Femur (tissue), 1 donor: ENCODE measurements around the gene RGS13.

Source experiments
- DNase-seq: peaks from one replicate; pipeline ENCODE4 v3.0.0-alpha.2; 2017

Gene RGS13

DNA sequence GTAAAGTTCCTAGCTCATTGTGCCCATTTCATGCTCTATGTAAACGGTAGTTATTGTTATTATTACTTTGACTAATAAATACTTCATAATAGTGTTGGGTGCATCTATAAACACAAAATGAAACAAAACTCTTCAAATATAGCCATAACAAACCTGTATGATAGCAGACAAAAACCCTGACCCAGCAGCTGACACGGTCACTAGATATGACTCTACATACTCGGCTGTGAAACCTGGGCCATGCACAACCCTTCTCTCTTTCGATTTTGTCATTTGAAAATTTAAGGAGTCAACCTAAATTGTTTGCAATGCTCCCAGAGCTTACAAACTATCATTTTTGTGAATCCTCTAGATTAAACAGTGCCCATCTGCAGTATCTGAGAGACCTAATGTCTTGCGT is 8.0 kb upstream of the RGS13 start:
- no peak for DNase-seq

DNA sequence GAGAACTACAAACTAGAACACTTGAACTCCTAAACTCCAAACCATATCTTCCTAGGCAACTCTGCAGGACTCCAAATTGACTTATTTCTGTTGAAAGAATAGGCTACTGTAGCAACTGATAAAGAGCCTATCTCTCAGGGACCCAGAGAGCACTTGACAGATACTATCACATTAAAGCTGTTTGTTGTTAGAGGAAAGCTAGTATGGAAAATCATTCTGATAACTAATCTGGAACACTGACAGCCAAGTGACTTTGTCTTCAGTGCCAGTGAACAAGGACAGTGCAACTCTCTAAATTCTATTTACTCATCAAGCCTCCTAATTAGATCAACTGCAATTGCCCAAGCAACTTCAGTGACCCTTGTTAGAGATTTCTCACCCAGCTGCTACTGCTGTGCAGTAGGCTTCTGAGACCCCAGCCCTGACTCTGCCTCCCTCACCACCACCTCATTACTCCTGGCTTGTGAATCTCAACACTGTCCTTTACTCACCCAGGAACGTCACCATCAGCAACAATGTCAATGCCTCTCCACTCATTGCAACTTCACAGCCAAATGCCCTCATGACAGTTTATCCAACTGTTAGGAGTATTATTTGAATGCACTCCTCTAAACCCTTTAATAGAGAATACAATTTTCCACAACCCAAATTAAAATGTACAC is 7.4 kb upstream of the RGS13 start:
- DNase-seq, result no peak

DNA sequence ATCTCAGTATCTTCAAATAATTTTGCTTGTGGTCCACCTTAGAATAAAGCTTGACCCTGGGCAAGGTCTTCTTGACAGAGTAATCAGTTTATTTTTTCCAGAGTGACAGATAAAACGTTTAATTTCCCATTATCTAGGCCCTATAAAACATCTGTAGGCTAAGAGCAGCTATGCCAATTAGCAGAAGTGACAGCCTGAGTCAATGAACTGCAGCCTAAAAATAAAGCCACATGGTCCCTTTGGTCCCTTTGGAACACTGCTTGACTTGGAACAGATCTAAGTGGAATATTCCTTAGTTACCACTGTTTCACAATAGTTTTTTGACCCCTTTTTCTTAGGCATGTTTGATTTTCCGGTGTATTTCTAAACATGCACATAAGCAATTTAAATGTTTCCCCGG is 6.3 kb upstream of the RGS13 start:
- no peak for DNase-seq

DNA sequence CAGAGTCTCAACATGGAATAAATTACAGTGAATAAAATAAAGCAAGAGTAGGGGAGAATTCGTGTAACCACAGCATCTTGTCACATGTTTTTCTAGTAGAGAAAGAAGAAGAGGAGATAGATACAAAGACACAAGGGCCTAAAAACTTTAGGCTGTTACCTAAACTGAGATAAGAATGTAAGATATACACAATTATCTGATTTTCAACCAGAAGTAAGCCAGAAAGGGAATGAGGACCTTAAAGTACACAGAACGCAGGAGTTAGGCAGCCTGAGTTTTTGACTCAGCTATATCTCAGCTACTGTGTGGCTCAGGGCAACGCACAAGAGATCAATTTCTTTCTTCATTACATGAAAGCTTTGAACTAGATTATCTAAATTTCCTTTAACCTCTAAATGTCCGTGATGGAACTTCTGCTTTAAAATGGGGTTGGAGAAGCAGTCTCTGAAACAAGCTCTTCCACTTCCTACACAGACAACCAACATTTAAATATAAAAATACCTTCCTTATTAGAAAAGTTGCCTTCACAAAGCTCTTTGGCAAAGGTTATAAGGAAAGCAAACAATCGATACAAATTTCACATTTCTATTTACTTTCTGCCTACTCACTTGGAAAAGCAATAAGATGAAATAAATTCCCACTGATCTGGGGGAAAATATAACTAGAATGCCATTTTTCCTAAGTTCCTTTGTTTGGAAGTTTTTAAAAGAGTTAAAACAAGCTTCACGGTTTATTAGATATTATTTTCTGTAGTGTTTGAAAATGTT is 5.2 kb upstream of the RGS13 start:
- no peak for DNase-seq

DNA sequence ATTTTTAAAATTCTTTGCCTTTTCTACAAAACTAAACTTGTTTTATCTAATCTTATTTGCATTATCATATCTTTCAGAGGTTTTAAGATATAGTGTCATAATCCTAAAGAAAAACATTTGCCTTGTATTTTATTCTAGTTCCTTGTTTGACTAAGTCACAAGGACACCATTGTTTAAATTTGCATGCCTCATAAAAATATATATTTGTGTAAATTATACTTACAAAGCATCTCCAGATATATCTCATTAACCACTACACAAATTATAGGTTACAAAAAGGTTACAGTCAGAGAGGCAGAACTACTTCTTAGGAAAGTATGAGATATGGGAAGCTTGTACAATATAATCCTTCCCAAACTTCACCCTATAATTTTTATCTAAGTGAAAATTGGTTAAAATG is 4.2 kb upstream of the RGS13 start:
- no peak for DNase-seq

DNA sequence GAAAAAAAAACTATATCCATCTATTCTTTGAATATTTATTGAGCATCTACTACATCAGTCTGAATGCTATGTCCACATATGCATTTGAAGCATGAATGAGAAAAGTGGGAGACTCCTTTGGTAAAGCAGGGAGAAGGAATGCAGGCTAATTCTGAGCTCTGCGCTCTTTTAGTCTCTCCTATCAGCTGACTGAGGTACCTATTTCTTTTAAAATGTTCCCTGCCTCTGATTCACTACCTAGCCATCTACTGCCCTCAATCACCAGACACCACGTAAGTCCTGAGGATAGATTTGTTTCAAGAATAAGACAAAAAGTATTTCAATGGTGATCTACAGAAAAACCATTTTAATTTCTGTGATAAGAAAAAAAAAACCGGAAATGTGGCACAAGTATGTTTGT is 3.8 kb upstream of the RGS13 start:
- DNase-seq, result no peak

DNA sequence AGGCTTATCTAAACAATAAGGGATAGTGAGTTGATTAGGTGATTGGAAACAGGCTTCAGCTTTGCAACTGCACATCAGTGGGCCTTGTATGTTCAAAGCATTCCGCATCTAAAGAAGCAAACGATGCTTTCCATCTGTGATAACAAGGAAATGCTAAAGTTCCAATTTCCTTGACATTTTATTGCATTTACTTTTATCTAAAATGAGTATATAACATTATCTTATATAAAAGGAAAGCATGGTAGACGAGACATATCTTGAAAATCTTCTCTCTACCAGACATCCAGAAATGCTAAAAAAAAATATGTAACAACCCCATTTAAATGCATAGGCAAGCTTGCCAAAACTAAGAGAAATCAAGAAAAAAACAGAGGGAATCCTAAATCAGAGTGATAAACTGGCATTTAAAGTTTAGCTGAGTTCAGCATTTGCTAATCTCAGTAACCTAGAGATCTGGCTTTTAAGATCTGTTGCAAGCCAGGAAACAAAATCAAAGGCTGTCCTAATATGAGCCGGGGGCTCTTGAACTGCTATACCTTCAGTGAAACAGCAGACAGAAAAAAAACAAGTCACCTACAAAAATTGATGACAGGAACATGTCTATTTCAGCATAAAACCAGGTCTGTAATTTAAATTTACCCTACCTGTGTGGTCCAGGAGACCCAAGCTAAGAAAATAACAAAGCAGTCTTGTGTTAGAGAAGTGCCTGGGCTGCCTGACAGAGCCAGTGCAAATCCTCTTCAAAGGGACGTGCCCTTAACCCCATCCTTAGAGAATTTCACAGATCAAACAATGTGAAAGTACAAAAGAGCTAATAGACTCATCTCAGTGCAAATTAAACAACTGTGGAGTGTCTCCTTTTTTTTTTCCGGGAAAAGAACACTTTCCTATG is 3.1 kb upstream of the RGS13 start:
- DNase-seq, result no peak

DNA sequence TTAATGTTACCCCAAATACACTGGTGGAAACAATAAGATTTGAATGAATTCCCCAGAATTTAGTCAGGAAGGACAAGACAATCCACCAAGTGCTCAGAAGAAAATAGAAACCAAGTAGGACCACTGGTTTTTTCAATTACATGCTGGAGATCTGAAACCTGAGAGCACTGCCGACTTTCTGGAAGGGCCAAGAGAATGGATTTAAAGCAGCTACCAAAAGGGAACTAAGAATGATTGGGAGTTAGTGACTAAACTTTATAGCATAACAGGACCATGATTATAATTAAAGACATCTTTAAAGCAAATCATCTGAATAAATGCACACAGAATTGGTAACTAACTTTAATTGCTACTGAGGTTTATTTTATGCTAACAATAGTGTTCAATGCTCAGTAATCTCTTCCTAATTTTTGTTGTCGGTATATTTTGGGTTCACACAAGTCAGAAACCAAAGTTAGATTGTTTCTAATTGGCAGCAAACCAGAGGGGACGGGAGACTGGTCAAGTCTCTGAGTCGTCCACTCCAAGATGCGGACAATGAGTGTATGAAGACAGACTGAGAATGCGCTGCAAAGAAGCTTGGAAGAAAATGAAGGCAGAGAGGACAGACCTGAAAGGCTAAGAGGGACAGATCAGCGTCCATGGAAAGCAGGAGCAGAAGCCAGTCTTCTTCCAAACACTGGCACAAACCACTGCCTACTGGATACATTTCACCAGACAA is 2.3 kb upstream of the RGS13 start:
- no peak for DNase-seq

DNA sequence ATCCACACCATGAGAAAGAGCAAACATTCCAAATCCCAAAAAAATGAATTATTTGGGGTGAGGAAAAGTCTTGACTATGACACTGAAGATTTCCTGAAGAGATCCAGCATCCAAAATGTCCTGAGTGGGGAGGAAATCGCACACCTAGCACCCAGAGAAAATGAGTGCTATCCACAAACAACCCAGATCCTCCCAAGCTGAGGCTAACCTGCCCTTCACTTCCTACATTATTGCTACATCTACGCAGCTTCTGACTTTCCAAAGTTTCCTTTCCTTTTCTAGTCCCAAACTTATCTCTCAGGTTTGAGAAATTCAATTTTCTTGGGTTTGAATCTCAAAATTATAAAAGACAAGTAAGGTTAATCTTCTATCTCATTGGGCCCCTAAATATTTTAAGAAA is 906 bp upstream of the RGS13 start:
- DNase-seq, result no peak

DNA sequence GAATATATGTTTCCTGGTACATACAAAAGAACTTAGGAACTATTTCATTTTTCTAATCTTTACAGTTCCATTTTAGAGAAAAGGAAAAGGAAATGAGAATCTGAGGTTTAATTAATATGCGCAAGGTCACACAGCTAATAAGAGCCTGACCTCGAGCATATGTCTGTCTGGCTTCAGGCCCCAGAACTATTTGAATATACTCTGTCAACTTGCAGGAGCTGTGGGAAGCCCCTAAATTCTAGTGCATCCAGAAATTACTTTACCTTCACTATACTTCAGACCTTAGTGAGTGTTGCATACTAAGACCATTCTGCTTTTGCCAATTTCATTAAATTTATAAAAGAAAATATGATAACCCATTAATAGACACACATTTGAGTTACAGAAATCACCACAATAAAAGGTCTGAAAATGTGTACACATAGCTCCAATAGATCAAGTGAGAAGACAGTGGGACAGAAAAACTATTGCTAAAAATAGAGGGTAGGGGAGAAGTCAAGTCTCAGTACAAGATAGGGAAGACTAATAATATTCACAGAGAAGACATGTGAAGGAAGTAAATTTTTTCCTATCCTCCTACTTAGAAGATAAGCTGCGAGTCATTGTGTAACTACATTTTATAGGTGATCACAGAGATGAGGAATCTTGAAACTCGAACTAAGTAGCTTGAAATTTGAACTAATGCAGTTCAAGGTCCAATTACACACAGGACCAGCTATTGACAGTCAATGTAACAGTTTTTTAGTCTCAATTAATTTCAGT is 3.8 kb downstream of the RGS13 start:
- no peak for DNase-seq

DNA sequence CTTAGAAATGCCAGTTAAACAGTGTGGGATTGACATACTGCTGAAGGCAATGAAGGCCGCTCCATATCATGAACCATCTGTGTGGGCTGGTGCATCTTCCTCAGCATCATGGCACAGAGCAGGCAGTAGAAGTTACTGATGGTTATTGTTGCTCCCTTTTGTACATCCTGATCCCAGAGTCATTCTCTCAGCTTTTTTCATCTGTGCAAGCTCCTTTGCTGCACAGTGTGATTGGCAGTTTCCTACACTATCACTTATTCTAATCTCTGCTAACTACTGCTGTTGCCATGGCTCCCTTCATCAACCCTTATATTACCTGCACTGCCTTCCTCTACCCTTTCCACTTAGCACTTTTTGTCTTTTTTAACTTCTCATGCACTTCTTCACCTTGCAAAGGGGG is 16.2 kb downstream of the RGS13 start:
- no peak for DNase-seq

DNA sequence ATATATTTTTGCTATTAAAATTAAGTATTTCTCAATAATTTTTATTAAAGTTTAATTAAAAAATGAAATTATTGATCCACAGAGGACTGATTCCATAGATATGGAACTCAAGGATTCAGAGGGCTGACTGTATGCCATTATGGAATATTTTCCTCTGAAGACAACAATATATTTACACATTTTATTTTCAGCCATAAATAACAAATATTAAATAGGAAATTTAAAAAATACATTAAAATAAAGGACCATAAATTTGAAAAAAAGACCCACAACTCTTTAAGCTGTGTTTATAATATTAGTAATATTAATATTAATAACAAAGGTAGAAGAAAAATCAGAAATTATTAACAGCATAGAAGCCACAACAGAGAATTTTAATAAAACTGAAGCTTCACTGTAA is 18.2 kb downstream of the RGS13 start:
- no peak for DNase-seq

DNA sequence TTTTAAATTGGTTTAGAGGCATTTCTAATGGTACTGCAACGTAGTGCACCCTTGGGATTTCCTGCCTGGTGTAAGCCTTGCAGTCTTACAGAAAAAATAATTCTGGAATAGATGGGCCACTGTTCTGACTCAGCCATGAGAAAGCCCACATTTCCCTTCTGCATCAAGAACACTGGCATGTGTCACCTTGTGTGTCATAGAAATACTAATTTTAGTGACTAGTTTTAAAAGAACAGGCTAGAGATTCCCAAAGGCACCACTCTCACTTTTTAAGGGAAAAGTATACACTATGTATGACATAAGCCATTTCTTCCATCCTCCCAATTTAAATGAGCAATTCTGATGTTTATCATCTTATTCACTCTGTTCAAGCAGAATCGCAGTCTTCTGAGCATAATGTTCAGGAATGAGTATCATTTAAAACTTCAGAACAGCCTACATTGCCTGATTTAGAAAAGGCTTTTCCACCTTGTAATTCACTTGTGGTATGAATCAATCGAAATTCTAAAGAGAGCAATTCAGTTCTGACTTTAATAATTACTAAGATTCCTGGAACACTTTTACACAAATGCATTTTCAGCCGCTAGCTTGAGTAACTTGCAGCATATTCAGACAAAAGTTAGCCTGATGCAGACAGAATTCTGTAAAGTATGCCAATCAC is 18.8 kb downstream of the RGS13 start:
- DNase-seq, result no peak

DNA sequence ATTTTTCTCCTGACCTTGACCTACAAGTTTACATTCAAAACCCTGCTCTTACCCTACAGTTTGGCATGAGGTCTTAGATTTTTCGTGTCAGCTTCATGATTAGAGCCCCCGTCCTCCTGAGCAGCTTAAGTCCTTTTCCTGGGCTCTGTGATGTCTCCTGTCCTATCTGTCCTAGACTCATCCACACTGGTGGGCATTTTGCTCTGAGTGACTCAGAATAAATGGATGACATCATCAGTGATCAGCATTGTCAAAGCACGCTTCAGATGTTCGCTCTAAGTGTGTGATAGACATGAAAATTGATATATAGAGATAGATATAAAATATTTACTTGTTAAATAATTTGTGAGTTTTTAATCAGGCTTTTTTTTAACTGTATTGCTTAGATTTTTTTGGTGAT is 21.8 kb downstream of the RGS13 start:
- DNase-seq, result no peak

DNA sequence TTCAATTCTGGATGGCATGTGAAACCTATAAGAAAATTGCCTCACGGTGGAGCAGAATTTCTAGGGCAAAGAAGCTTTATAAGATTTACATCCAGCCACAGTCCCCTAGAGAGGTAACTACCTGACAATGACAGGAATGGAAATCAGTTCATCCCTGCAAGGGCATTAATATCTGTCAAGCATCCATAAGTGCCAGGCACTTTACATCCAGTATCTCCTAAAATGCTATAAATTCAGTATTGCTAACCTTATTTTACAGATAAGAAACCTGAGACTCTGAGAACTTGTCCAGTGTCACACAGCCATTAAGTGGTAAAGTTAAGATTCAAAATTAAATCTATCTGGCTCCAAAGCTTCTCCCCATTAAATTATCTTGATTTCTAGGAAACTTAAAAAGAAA is 22.3 kb downstream of the RGS13 start:
- DNase-seq, result no peak

DNA sequence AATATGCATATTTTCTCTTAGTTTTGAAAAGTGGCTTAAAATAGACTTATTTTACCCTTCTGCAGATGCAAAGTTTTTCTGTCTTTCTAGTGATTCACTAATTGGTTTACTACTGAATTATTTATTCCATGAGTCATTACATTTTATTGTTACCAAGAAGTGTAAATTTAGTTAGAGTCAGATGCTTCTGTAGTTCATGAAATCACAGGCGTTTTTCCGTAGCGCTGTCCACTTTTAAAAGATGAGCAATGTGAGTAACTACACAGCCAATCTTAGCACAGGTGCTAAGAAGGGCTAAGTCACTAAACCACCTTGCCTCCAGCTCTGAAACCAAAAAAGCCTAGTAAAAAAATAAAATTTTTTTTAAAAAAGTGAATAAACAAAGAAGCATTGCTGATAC is 24.7 kb downstream of the RGS13 start:
- DNase-seq, result no peak

DNA sequence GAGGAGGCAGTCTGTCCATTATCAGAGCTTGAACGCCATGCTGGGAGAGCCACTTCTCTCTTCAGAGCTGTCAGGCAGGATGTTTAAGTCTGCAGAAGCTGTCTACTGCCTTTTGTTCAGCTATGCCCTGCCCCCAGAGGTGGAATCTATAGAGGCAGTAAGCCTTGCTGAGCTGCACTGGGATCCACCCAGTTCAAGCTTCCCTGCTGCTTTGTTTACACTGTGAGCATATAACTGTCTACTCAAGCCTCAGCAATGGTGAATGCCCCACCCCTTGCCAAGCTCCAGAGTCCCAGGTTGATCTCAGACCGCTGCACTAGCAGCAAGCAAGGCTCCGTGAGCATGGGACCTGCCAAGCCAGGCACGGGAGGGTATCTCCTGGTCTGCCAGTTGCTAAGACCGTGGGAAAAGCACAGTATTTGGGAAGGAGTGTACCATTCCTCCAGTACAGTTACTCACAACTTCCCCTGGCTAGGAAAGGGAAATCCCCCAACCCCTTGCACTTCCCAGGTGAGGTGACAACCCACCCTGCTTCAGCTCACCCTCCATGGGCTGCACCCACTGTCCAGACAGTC is 32.5 kb downstream of the RGS13 start:
- no peak for DNase-seq

DNA sequence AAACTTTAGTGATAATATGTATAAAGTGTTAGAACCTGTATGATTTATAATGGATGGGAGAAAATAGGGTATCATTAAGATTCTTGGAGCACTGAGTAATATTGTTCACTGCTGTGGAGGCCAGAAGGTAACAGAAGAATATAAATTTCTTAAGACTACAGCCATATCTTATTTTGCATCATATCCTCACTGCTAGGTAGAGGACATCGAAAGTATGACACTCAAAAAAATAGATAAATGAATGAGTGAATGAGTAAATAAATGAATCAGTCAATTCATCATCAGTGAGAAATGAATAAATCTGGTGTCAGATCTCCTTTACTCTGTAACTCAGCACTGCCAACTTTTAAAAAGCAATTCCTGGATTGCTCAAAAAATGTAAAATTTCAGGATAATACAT is 33.2 kb downstream of the RGS13 start:
- no peak for DNase-seq

DNA sequence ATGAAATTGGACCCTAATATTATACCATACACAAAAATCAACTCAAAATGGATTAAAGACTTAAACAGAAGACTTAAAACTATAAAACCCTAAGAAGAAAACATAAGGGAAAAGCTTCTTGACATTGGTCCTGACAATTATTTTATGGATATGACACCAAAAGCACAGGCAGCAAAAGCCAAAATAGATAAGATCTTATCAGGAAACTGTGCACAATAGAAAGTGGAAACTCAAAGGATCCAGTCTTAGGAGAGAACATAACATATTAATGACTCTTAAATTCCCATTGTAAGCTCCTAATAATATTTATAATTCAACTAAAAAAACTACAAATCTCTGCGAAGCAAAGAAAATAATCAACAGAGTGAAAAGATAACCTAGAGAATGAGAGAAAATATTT is 39.8 kb downstream of the RGS13 start:
- no peak for DNase-seq

DNA sequence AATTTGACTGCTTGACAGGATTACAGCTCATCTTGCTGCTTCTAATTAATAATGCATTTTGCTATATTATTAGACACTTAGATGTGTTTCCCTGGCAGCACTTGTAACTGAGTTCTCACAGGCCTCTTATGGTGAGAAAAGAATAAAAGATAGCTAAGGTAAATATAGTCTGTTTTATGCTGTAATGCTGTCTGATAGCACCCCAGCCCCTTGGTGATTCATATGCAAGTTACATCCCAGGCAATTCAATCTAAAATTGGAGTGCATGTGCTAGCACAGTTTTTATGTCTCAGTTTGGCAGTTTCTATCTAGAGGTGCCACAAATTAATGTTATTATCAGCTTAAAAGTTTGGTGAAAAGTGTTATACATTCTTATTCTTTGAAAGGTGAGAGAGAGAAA is 42.2 kb downstream of the RGS13 start:
- no peak for DNase-seq

DNA sequence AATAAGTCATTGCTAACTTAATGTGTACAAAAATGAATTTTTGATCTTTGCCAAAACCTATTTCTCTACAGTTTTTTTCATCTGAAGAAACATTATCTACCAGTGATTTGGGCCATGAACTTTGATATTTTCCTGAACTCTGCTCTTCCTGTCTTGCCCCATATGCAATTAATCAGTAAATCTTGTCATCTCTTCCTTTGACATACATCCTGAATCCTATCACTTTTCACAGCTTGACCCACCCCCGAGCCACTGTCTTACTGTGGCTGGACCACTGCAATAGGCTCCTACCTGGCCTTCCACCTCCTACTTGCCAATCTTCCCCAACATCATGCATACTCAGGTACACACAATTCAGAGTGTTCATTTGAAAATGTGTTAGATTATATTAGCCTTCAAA is 46.4 kb downstream of the RGS13 start:
- no peak for DNase-seq
